Measurements from ENCODE around the gene MBNL2.

MBNL2 gene

DNA sequence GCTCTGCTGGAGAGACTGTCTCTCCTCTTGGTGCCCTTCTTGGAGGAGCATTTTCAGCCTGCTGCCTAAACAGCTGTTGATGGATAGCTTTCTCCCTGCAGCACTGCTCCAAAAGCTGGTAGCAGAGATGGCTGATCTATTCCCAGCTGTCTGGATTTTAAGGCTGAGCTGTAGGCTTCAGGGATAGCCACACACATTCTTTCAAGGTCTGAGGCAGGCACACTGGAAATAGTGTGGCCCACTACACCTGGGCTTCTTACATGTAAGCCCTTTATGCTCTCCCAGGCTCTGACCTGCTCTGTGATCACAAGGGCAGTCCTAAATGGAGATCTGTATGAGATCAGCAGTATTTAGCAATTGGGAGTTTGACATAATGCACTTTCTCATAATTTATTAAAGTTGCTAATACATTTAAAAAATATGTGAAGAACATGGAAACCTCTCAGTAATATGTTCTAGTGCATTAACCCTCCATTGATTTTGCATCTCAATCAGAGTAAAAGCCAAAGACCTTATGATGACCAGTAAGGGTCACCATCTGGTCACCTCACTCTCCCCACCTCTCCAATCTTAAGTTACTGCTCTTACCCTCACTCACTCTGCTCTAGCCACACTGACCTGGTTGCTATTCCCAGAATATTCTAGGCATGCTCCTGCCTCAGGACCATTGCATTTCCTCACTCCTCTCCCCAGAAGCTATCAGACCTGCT, 91.6 kb downstream of the MBNL2 start:
- Histone ChIP-seq H3K36me3 (ENCODE audit: insufficient read depth, low read depth, low read length) (no peaks in the 10 kb centered on the region), H3K9ac (ENCODE audit: low read depth, low read length) (no peak overlapping the region), H3K4me3 (ENCODE audit: low read length) (no peak overlapping the region), H3K4me1 (ENCODE audit: insufficient read depth, low read length) (0 out of 2 replicates have a peak, but pooled peaks cover under 1% of the 10 kb centered on the region), H3K9me3 (ENCODE audit: insufficient read depth, low read depth, low read length) (no peaks in the 10 kb centered on the region), H3K27ac (ENCODE audit: low read length) (no peak overlapping the region), H3K27me3 (ENCODE audit: insufficient read depth, low read length) (no peaks in the 10 kb centered on the region; the same call in 1 of the 2 replicates)

DNA sequence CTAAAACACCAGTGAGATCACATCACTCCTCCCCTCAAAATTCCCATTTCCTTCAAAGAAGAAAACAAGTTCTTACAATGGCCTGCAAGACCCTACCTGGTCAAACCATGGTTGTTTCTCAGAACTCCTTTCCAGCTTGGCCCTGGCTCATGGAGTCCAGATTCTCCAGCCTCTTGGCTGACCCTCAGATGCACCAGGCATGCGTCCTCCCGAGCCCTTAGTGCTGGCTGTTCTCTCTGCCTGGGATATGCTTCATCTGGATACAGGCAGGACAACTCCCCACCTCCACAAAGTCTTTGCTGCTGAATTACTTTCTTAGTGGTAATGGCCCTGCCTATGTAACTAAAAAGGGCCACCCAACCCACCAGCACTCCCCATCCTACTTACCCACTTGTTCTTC, 94.3 kb downstream of the MBNL2 start:
- Histone ChIP-seq H3K27me3 (ENCODE audit: insufficient read depth, low read length) (no peaks in the 10 kb centered on the region; the same call in 1 of the 2 replicates), H3K27ac (ENCODE audit: low read length) (no peak overlapping the region), H3K4me3 (ENCODE audit: low read length) (no peak overlapping the region), H3K4me1 (ENCODE audit: insufficient read depth, low read length) (0 out of 2 replicates have a peak, but pooled peaks cover 2% of the 10 kb centered on the region), H3K36me3 (ENCODE audit: insufficient read depth, low read depth, low read length) (no peaks in the 10 kb centered on the region), H3K9ac (ENCODE audit: low read depth, low read length) (no peak overlapping the region), H3K9me3 (ENCODE audit: insufficient read depth, low read depth, low read length) (no peaks in the 10 kb centered on the region)

DNA sequence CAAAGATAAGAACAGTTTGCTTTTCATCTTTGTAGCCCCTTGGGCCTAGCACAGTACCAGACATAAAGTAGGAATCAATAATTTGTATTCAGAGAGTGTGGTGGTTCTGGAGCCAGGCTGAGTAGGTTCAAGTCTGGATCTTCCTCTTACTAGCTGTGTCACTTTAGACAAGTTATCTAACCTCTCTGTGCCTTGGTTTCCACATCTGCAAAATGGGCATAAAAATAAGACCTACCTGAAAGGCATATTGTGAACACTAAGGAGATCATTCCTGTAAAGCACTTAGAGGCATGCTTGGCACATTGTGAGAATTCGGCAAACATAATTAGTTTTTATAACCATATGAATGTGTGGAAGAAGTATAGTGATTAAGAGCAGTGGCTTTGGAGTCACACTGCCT, 95.8 kb downstream of the MBNL2 start:
- Histone ChIP-seq H3K4me3 (ENCODE audit: low read length) (no peak overlapping the region), H3K36me3 (ENCODE audit: insufficient read depth, low read depth, low read length) (no peaks in the 10 kb centered on the region), H3K27me3 (ENCODE audit: insufficient read depth, low read length) (no peaks in the 10 kb centered on the region; the same call in 1 of the 2 replicates), H3K4me1 (ENCODE audit: insufficient read depth, low read length) (0 out of 2 replicates have a peak, but pooled peaks cover 2% of the 10 kb centered on the region), H3K9ac (ENCODE audit: low read depth, low read length) (no peak overlapping the region), H3K9me3 (ENCODE audit: insufficient read depth, low read depth, low read length) (no peaks in the 10 kb centered on the region), H3K27ac (ENCODE audit: low read length) (no peak overlapping the region)

DNA sequence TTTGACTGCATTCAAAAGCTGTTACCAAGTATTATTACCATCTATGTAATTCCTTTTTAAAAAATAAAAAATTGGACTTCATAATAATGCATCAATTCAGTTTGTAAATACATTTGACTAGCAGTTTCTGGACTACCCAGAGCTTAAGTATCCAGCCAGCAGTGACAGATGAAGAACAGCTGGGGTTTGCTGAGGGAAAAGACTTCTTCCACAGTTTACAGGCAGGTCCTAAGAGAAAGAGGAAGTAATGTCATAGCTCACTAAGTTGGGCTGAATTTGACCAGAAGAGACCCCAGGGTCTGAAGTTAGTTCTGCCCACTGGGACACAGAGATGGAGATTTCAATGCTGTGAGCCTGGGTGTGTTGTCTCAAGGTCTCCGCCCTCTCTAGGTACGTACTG, 96.4 kb downstream of the MBNL2 start:
- no peak overlapping the region for H3K9ac ChIP-seq (ENCODE audit: low read depth, low read length)
- H3K36me3 ChIP-seq (ENCODE audit: insufficient read depth, low read depth, low read length), result no peaks in the 10 kb centered on the region
- H3K27ac ChIP-seq (ENCODE audit: low read length), result no peak overlapping the region
- 0 out of 2 replicates have a peak, but pooled peaks cover 2% of the 10 kb centered on the region for H3K4me1 ChIP-seq (ENCODE audit: insufficient read depth, low read length)
- H3K9me3 ChIP-seq (ENCODE audit: insufficient read depth, low read depth, low read length), result no peaks in the 10 kb centered on the region
- H3K4me3 ChIP-seq (ENCODE audit: low read length), result no peak overlapping the region
- H3K27me3 ChIP-seq (ENCODE audit: insufficient read depth, low read length), result no peaks in the 10 kb centered on the region; the same call in 1 of the 2 replicates

DNA sequence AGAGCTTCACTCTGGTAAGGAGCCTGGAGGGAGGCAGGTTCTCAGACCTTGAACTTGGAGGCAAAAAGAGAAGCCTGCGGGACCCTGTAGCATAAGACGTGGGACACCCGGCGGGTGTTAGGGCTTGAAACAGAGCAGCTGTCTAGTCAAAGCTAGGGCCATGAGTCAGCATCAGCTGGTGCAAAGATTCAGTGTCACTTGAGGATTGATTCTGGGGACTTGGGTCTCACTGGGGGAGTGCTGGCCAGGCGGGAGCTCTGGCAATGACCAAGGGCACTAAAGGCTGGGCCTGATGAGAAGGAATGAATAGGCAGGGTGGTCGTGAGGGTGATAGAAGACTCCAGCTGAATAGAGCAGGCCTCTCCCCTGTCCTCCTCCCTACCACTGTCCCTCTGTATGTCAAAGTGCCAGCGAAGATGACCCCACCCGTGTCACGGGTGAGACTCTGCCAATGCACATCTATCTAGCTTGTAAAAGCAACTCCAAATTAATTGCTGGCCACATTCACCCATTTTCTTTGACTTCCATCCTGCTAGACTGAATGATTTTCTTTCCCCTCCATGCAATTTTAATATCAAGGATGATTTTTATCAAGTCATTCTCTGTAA, 97.1 kb downstream of the MBNL2 start:
- Histone ChIP-seq H3K27me3 (ENCODE audit: insufficient read depth, low read length) (no peaks in the 10 kb centered on the region; the same call in 1 of the 2 replicates), H3K9me3 (ENCODE audit: insufficient read depth, low read depth, low read length) (no peaks in the 10 kb centered on the region), H3K4me1 (ENCODE audit: insufficient read depth, low read length) (0 out of 2 replicates have a peak, but pooled peaks cover 2% of the 10 kb centered on the region), H3K4me3 (ENCODE audit: low read length) (no peak overlapping the region), H3K27ac (ENCODE audit: low read length) (no peak overlapping the region), H3K36me3 (ENCODE audit: insufficient read depth, low read depth, low read length) (no peaks in the 10 kb centered on the region), H3K9ac (ENCODE audit: low read depth, low read length) (no peak overlapping the region)

DNA sequence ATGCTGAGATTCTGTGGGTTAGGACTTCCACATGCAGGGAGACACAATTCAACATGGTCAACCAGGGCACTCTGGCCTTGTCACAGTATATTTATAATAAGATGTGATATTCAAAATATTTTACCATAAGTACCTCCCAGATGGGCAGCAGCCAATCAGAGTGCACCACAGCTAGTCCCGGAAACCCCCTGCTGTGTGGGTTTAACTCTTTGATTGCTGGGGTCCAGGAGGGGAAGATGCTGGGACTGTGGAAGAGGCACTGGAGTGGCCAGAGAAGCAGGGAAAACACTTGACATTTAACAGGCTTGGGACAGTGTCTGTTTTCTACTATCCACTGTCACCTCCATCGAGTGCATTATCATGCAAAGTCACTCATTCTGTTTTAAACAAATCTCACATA, 99.0 kb downstream of the MBNL2 start:
- H3K9ac ChIP-seq (ENCODE audit: low read depth, low read length), result no peak overlapping the region
- H3K27me3 ChIP-seq (ENCODE audit: insufficient read depth, low read length), result no peaks in the 10 kb centered on the region; the same call in 1 of the 2 replicates
- H3K4me1 ChIP-seq (ENCODE audit: insufficient read depth, low read length), result 0 out of 2 replicates have a peak, but pooled peaks cover 2% of the 10 kb centered on the region

DNA sequence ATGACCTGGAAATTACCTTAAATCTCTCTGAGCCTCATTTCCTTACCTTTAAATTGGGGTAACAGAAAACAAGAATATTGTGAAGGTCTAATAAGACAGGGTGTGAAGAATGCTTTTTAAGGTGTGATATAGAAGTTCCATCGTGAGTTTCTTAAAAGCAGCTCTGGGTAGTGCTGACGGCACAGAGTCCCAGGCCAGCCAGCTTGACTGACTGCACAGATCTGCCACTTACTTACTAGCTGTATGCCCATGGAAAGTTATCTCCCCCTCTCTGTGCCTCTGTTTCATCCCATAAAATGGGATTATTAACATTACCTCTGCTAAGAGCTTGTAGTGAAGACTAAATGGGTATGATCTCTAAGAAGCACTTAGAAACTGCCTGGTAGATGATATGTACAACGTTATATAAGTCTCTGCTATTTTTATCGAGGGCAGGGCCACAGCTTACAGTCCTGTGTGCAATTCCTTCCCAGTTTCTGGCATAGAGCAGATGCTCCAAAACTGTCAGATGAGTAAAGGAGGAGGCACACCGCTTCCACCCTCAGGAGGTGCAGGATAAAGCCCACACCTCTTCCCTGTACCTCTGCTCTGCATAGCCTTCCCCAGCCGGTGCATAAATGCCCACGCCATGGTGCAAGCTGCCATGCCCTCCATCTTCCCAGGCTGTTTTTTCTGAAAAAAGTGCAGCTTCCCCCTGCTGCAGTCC, 99.6 kb downstream of the MBNL2 start:
- H3K27me3 ChIP-seq (ENCODE audit: insufficient read depth, low read length), result no peaks in the 10 kb centered on the region; the same call in 1 of the 2 replicates
- H3K36me3 ChIP-seq (ENCODE audit: insufficient read depth, low read depth, low read length), result no peaks in the 10 kb centered on the region
- no peaks in the 10 kb centered on the region for H3K9me3 ChIP-seq (ENCODE audit: insufficient read depth, low read depth, low read length)
- H3K4me3 ChIP-seq (ENCODE audit: low read length), result no peak overlapping the region
- H3K9ac ChIP-seq (ENCODE audit: low read depth, low read length), result no peak overlapping the region
- no peak overlapping the region for H3K27ac ChIP-seq (ENCODE audit: low read length)
- H3K4me1 ChIP-seq (ENCODE audit: insufficient read depth, low read length), result 0 out of 2 replicates have a peak, but pooled peaks cover 2% of the 10 kb centered on the region

More for the DNA sequence above, 99.0 kb downstream of the MBNL2 start:
- Histone ChIP-seq H3K27ac (ENCODE audit: low read length) (no peak overlapping the region), H3K4me3 (ENCODE audit: low read length) (no peak overlapping the region), H3K9me3 (ENCODE audit: insufficient read depth, low read depth, low read length) (no peaks in the 10 kb centered on the region), H3K36me3 (ENCODE audit: insufficient read depth, low read depth, low read length) (no peaks in the 10 kb centered on the region)

DNA sequence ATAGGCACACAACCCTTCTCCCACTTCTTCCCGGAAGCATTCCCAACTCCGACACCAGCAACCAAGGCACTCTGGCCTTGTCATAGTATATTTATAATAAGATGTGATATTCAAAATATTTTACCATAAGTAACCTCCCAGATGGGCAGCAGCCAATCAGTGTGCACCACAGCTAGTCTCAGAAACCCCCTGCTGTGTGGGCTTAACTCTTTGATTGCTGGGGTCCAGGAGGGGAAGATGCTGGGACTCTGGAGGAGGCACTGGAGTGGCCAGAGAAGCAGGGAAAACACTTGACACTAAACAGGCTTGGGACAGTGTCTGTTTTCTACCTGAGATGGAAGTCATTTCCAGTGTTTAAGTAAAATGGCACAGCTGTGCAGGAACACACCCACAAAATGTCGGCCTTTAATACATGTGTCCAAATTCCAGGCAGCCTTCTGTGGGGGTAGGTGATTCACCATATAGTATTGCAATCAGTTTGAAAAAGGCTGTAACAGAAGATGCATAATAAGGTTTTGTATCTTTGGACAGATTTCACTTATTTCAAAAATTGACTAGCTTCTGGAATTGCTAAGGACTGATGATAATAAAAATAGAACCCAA, 100.7 kb downstream of the MBNL2 start:
- Histone ChIP-seq H3K27me3 (ENCODE audit: insufficient read depth, low read length) (no peaks in the 10 kb centered on the region), H3K4me1 (ENCODE audit: insufficient read depth, low read length) (peaks cover 7% of the 10 kb centered on the region; the same call in 1 of the 2 replicates), H3K36me3 (ENCODE audit: insufficient read depth, low read depth, low read length) (no peaks in the 10 kb centered on the region), H3K27ac (ENCODE audit: low read length) (no peak overlapping the region), H3K9me3 (ENCODE audit: insufficient read depth, low read depth, low read length) (no peaks in the 10 kb centered on the region), H3K4me3 (ENCODE audit: low read length) (no peak overlapping the region), H3K9ac (ENCODE audit: low read depth, low read length) (no peak overlapping the region)

DNA sequence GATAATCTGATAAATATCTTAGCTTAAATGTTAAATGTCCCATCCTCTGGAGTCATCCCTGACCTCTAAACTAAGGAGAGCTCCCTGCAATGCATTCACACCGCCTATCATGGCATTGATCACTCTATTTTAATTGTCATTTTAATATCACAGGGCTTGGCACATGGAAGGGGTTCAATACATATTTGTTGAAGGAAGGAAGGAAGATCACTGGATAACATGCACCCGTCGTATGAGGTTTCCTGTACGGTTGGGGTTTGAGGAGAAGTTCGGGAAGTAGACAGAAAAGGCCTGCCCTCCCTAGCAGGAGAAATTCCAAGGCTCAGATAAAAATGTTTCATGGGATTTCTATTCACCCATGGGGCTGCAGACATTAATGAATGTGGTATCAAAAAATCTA, 102.0 kb downstream of the MBNL2 start:
- Histone ChIP-seq H3K4me3 (ENCODE audit: low read length) (no peak overlapping the region), H3K27ac (ENCODE audit: low read length) (no peak overlapping the region), H3K9ac (ENCODE audit: low read depth, low read length) (no peak overlapping the region), H3K36me3 (ENCODE audit: insufficient read depth, low read depth, low read length) (no peaks in the 10 kb centered on the region), H3K27me3 (ENCODE audit: insufficient read depth, low read length) (no peaks in the 10 kb centered on the region), H3K4me1 (ENCODE audit: insufficient read depth, low read length) (peaks cover 15% of the 10 kb centered on the region; the same call in 1 of the 2 replicates), H3K9me3 (ENCODE audit: insufficient read depth, low read depth, low read length) (no peaks in the 10 kb centered on the region)

DNA sequence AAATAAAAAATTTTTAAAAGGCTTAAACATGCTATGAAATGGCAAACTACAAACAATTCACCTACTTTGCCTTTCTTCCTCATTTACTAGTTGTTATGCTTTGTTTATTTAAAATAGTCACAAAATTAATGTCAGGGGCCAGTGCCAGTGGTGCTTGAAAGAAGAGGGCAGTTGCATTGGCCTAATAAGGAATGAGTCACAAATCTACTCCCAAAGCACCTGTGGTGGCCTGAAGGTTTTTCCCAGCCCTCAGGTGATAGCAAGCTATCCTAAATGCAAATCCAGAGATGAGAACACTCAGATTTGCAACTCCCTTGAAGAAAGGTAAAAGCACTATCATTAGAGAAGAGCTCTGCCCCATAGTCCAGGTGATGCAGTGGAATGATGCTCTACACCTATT, 103.6 kb downstream of the MBNL2 start:
- Histone ChIP-seq H3K36me3 (ENCODE audit: insufficient read depth, low read depth, low read length) (no peaks in the 10 kb centered on the region), H3K4me3 (ENCODE audit: low read length) (no peak overlapping the region), H3K4me1 (ENCODE audit: insufficient read depth, low read length) (peaks cover 15% of the 10 kb centered on the region; the same call in 1 of the 2 replicates), H3K9ac (ENCODE audit: low read depth, low read length) (no peak overlapping the region), H3K27ac (ENCODE audit: low read length) (no peak overlapping the region), H3K27me3 (ENCODE audit: insufficient read depth, low read length) (no peaks in the 10 kb centered on the region), H3K9me3 (ENCODE audit: insufficient read depth, low read depth, low read length) (no peaks in the 10 kb centered on the region)

DNA sequence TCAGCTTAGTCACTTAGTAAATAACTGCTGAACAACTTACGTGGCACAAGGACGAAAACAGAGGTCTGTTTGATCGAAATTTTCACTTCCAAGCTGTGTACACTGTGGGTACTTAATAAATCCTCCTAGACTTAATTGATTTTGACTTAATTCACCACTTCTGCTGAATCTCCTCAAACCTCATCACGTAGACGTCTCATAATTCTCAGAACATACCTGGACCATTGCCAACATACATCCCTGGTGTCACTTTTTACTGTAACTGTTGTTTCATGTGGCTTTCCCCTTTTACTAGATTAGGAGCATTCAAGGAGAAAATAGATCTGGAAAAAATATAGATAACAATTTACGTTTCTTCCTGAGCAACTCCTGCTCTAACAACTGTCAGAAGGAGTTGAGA, 105.0 kb downstream of the MBNL2 start:
- no peaks in the 10 kb centered on the region for H3K9me3 ChIP-seq (ENCODE audit: insufficient read depth, low read depth, low read length)
- no peaks in the 10 kb centered on the region for H3K27me3 ChIP-seq (ENCODE audit: insufficient read depth, low read length)
- no peaks in the 10 kb centered on the region for H3K36me3 ChIP-seq (ENCODE audit: insufficient read depth, low read depth, low read length)
- peaks cover 15% of the 10 kb centered on the region; the same call in 1 of the 2 replicates for H3K4me1 ChIP-seq (ENCODE audit: insufficient read depth, low read length)
- H3K27ac ChIP-seq (ENCODE audit: low read length), result no peak overlapping the region
- no peak overlapping the region for H3K4me3 ChIP-seq (ENCODE audit: low read length)
- H3K9ac ChIP-seq (ENCODE audit: low read depth, low read length), result no peak overlapping the region

Data from iPS-20b (cell line).